K562 (cell line): ENCODE data around the gene GTPBP8. TPM values are rescaled to one million over a fixed set of nuclear protein-coding genes. Genes with fewer than 3 reads are reported as not detected.
A peak's percentile ranks its signal among the peaks of the same experiment; 100 is the strongest.

Experiments used
- ELF2 ChIP-seq: fragments of 250-450 bp; sonication (Bioruptor Pico); IDR thresholded peaks from 2 replicates; pipeline ENCODE4 v1.5.0; 2021; ENCODE audit warnings: mild to moderate bottlenecking
- HDAC2 ChIP-seq: fragments of 450-650 bp; IDR thresholded peaks from 2 replicates; pipeline ENCODE4 v1.6.1; 2016; ENCODE audit warnings: mild to moderate bottlenecking
- JUN ChIP-seq, 2 experiments: sonication (generic) in 1 of 2; formaldehyde crosslinking in 1 of 2; IDR thresholded peaks; 2 replicates each; pipeline versions ENCODE4 v1.6.1 to v1.8.0; 2012 to 2022; ENCODE audit warnings: borderline replicate concordance in 2 of 2, mild to moderate bottlenecking in 2 of 2, improper control_type of control experiment in 1 of 2, low read depth in 1 of 2, low read length in 1 of 2, missing genetic modification reagents in 1 of 2
- JUND ChIP-seq, 2 experiments: IDR thresholded peaks; 2 replicates in 1 of 2; 3 replicates in 1 of 2; pipeline ENCODE4 v1.6.1; 2011; ENCODE audit warnings: borderline replicate concordance in 2 of 2, low read depth in 2 of 2, low read length in 2 of 2, improper control_type of control experiment in 1 of 2, missing biosample characterization in 1 of 2, missing genetic modification characterization in 1 of 2, missing genetic modification reagents in 1 of 2
- KLF13 ChIP-seq: fragments of 450-650 bp; IDR thresholded peaks from 2 replicates; pipeline ENCODE4 v1.6.1; 2016; ENCODE audit warnings: missing genetic modification characterization, low read depth, mild to moderate bottlenecking, missing compliant biosample characterization, moderate library complexity, borderline replicate concordance
- MLLT1 ChIP-seq, 2 experiments: fragments of 450-650 bp; IDR thresholded peaks; 2 replicates each; pipeline ENCODE4 v1.6.1; 2016
- NFE2L1 ChIP-seq: fragments of 450-650 bp; IDR thresholded peaks from 2 replicates; pipeline ENCODE4 v1.6.1; 2016; ENCODE audit warnings: missing genetic modification characterization, low read depth, mild to moderate bottlenecking, missing compliant biosample characterization, moderate library complexity, borderline replicate concordance
- NR4A1 ChIP-seq, 2 experiments: fragments of 250-450 bp in 1 of 2; fragments of 450-650 bp in 1 of 2; sonication (Bioruptor Pico) in 1 of 2; IDR thresholded peaks; 2 replicates each; pipeline versions ENCODE4 v1.4.0 to v1.6.1; 2016 to 2020; ENCODE audit warnings: mild to moderate bottlenecking in 2 of 2, missing compliant biosample characterization in 1 of 2, missing genetic modification characterization in 1 of 2, moderate library complexity in 1 of 2
- POLR2G ChIP-seq: fragments of 200-400 bp; formaldehyde crosslinking; IDR thresholded peaks from 2 replicates; pipeline ENCODE4 v1.6.1; 2017; ENCODE audit warnings: low read depth, mild to moderate bottlenecking, antibody characterized with exemption, low read length, moderate library complexity
- RBM15 ChIP-seq: fragments of 200-400 bp; formaldehyde crosslinking; IDR thresholded peaks from 2 replicates; pipeline ENCODE4 v1.6.1; 2018; ENCODE audit warnings: mild to moderate bottlenecking, low read length, moderate library complexity; ENCODE audit not compliant: insufficient read depth
- RNF2 ChIP-seq: sonication (generic); IDR thresholded peaks from 2 replicates; pipeline ENCODE4 v1.6.1; 2016
- ZNF431 ChIP-seq: sonication (generic); formaldehyde crosslinking; IDR thresholded peaks from 2 replicates; pipeline ENCODE4 v1.8.0; 2022; ENCODE audit warnings: mild to moderate bottlenecking, missing genetic modification reagents
- ZNF449 ChIP-seq: fragments of 250-450 bp; sonication (Bioruptor Pico); IDR thresholded peaks from 2 replicates; pipeline ENCODE4 v1.8.0; 2022; ENCODE audit warnings: moderate library complexity, mild to moderate bottlenecking, inconsistent platforms
- ZNF707 ChIP-seq: fragments of 250-450 bp; sonication (Bioruptor Pico); conservative IDR thresholded peaks from 2 replicates; pipeline ENCODE4 v1.8.0; 2022; ENCODE audit warnings: inconsistent platforms, mild to moderate bottlenecking, moderate library complexity
- polyA plus RNA-seq, 8 experiments: library from polyadenylated mRNA; depleted of rRNA in 4 of 8; stranded (reverse) in 5 of 8; unstranded in 3 of 8; fragments of >200 nt; fragmentation: Nextera tagmentation in 2 of 8; fragmentation: Illumina TruSeq in 1 of 8; extraction: Ambion mirVana in 2 of 8; extraction: Trizol in 1 of 8; gene quantifications; 2 replicates each; pipeline versions ENCODE4 v1.2.1 to v1.2.3, GENCODE V29; 2011 to 2014; ENCODE audit warnings: inconsistent platforms in 1 of 8, missing spikeins in 1 of 8
- total RNA-seq, 7 experiments: library from RNA; depleted of rRNA in 6 of 7; stranded (reverse); fragments of >200 nt in 6 of 7; fragmentation: Illumina TruSeq in 2 of 7; extraction: Trizol in 2 of 7; gene quantifications; 2 replicates each; pipeline versions ENCODE4 v1.2.1 to v1.2.3, GENCODE V29; 2011 to 2021; ENCODE audit warnings: low replicate concordance in 1 of 7
- TF ChIP-seq, protein P1 (sequence below): sonication (generic); formaldehyde crosslinking; IDR thresholded peaks from 2 replicates; pipeline ENCODE4 v1.8.1; 2023; ENCODE audit warnings: mild to moderate bottlenecking, missing genetic modification reagents
- TF ChIP-seq, protein P2 (sequence below): fragments of 450-650 bp; IDR thresholded peaks from 2 replicates; pipeline ENCODE4 v1.6.1; 2018; ENCODE audit warnings: mild to moderate bottlenecking, low read depth; ENCODE audit not compliant: partially characterized antibody

Gene GTPBP8
- total and polyA plus RNA-seq, 9 of the 15 experiments (the other 6 are each of a cell fraction or from before 2014, with no cell fraction given), result 14.0 to 33.3 (median 20.8) TPM

DNA sequence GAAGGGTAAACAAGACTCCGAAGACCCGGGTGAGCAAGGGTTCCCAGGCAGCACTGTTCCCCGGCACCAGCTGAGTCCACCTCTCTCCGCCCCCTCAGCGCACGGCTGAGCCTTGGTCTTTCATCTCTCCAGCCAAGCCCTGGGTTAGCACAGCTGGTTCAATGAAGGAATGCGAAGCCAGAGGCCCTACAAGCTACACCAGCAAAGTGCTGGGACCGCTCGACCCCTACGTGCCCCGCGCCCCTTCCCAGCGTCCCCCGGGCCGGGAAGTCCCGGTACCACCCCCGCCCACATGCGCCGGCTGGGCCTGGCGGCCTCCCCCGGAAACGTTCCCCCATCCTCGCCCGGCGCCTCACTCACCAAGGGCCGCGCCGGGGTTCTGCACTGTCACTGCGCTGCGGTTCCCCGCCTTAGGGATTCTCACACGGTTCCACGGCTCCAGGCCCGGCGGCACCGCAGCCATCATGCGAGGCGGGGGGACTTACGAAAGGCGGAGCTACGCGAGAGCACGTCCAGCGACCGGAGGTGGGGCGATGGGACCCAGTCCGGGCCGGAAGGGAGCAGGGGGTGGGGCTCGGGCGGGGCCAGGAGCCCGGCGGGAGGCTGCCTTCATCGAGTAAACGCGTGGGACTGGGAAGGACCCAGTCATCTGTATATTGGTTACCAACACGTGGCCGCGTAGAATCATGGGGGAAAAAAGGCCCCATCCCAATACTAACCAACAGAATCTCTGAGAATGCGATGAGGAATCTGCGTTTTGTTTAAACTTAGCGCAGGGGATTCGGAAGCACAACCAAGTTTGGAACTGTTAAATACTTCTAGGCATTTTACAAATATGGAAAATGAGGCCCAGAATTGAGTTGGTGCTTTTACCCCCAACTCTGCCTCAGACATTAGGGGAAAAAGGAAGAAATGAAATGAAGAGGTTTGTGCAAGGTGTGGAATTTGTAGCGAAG, 28.7 kb downstream of the GTPBP8 start (continued):
- TF ChIP-seq, protein P1, sequence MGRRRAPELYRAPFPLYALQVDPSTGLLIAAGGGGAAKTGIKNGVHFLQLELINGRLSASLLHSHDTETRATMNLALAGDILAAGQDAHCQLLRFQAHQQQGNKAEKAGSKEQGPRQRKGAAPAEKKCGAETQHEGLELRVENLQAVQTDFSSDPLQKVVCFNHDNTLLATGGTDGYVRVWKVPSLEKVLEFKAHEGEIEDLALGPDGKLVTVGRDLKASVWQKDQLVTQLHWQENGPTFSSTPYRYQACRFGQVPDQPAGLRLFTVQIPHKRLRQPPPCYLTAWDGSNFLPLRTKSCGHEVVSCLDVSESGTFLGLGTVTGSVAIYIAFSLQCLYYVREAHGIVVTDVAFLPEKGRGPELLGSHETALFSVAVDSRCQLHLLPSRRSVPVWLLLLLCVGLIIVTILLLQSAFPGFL (CRISPR knock-in tag), result no peak
- TF ChIP-seq ELF2 (CRISPR knock-in tag) (0 out of 2 replicates have a peak, but pooled peaks have one; percentile 61), JUN (IDR thresholded peaks at IDR 0.05; ENCODE audit: borderline replicate concordance, low read depth, low read length) (no peak), JUN (CRISPR knock-in tag; IDR thresholded peaks at IDR 0.05; ENCODE audit: borderline replicate concordance) (no peak), NR4A1 (CRISPR knock-in tag; IDR thresholded peaks at IDR 0.05) (no peak), NR4A1 (tag; IDR thresholded peaks at IDR 0.05) (0 out of 2 replicates have a peak, but pooled peaks have one; percentile 52), ZNF449 (CRISPR knock-in tag) (no peak), NFE2L1 (tag) (no peak), HDAC2 (0 out of 2 replicates have a peak, but pooled peaks have one; percentile 10), POLR2G (peak; percentile 91), JUND (IDR thresholded peaks at IDR 0.05; ENCODE audit: borderline replicate concordance, low read depth, low read length) (no peak; the same call in 1 of the 2 replicates), JUND (tag; IDR thresholded peaks at IDR 0.05; ENCODE audit: borderline replicate concordance, low read depth, low read length) (no peak), MLLT1 (IDR thresholded peaks at IDR 0.05) (no peak), KLF13 (tag) (no peak), RNF2 (0 out of 2 replicates have a peak, but pooled peaks have one; percentile 38), ZNF707 (CRISPR knock-in tag) (no peak), RBM15 (no peak), ZNF431 (CRISPR knock-in tag) (no peak)
- TF ChIP-seq, protein P2, sequence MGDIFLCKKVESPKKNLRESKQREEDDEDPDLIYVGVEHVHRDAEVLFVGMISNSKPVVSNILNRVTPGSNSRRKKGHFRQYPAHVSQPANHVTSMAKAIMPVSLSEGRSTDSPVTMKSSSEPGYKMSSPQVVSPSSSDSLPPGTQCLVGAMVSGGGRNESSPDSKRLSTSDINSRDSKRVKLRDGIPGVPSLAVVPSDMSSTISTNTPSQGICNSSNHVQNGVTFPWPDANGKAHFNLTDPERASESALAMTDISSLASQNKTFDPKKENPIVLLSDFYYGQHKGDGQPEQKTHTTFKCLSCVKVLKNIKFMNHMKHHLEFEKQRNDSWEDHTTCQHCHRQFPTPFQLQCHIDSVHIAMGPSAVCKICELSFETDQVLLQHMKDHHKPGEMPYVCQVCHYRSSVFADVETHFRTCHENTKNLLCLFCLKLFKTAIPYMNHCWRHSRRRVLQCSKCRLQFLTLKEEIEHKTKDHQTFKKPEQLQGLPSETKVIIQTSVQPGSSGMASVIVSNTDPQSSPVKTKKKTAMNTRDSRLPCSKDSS, result no peak
